Central memory CD8-positive, alpha-beta T cell (primary cell): ENCODE measurements around the gene GRM7.

Experiments
- ATAC-seq: fragments of 150-1000 bp; cut with Tn5 transposase; replicated peaks from 2 replicates; pipeline ENCODE4 v1.10.0; 2022; ENCODE audit warnings: mild to moderate bottlenecking, moderate FRiP score, moderate number of reproducible peaks; ENCODE audit not compliant: poor library complexity, severe bottlenecking; ENCODE audit errors: extremely low read depth
- DNase-seq, 2 donors: peaks; one replicate each; pipeline ENCODE4 v3.0.0; 2021; ENCODE audit warnings: low spot score in 2 of 2
- H3K27ac Mint-ChIP-seq: one replicate; pipeline ENCODE4 v1.8.0; 2022; ENCODE audit warnings: low read depth, mild to moderate bottlenecking, moderate library complexity, mixed read lengths
- H3K27me3 Mint-ChIP-seq: one replicate; pipeline ENCODE4 v1.8.0; 2022; ENCODE audit warnings: mixed read lengths
- H3K36me3 Mint-ChIP-seq: one replicate; pipeline ENCODE4 v1.8.0; 2022; ENCODE audit warnings: mild to moderate bottlenecking, moderate library complexity, mixed read lengths; ENCODE audit not compliant: insufficient read depth
- H3K4me1 Mint-ChIP-seq: one replicate; pipeline ENCODE4 v1.8.0; 2022; ENCODE audit warnings: mixed read lengths
- H3K4me3 Mint-ChIP-seq: one replicate; pipeline ENCODE4 v1.8.0; 2022; ENCODE audit warnings: mild to moderate bottlenecking, moderate library complexity, mixed read lengths
- H3K9me3 Mint-ChIP-seq: one replicate; pipeline ENCODE4 v1.8.0; 2022; ENCODE audit warnings: mixed read lengths

The GRM7 gene

GRCh38 chr3:7306901-7307300, 446.0 kb downstream of the GRM7 start:
- no peak overlapping the region for H3K4me3 Mint-ChIP-seq

GRCh38 chr3:7307410-7307809, 446.5 kb downstream of the GRM7 start:
- Mint-ChIP-seq H3K27me3 (no peaks in the 10 kb centered on the region), H3K9me3 (peaks cover 11% of the 10 kb centered on the region), H3K4me3 (no peak overlapping the region), H3K36me3 (no peaks in the 10 kb centered on the region), H3K4me1 (no peaks in the 10 kb centered on the region), H3K27ac (no peak overlapping the region)
- ATAC-seq = no peak
- no peak for DNase-seq

More at GRCh38 chr3:7306901-7307300, 446.0 kb downstream of the GRM7 start:
- Mint-ChIP-seq H3K4me1 (no peaks in the 10 kb centered on the region), H3K36me3 (no peaks in the 10 kb centered on the region), H3K27ac (no peak overlapping the region), H3K9me3 (peaks cover 11% of the 10 kb centered on the region), H3K27me3 (no peaks in the 10 kb centered on the region)
- DNase-seq = no peak
- no peak for ATAC-seq

- H3K36me3 Mint-ChIP-seq = no peaks in the 10 kb centered on the region
- H3K4me1 Mint-ChIP-seq = no peaks in the 10 kb centered on the region
- no peaks in the 10 kb centered on the region for H3K27me3 Mint-ChIP-seq
- H3K27ac Mint-ChIP-seq = no peak overlapping the region
- ATAC-seq = no peak
- peaks cover 11% of the 10 kb centered on the region for H3K9me3 Mint-ChIP-seq
- DNase-seq = no peak
- H3K4me3 Mint-ChIP-seq = no peak overlapping the region
Measured at GRCh38 chr3:7309641-7310102, 448.8 kb downstream of the GRM7 start.

- Mint-ChIP-seq H3K4me1 (no peaks in the 10 kb centered on the region), H3K27ac (no peak overlapping the region), H3K4me3 (no peak overlapping the region), H3K27me3 (no peaks in the 10 kb centered on the region), H3K9me3 (peaks cover 28% of the 10 kb centered on the region), H3K36me3 (no peaks in the 10 kb centered on the region)
- ATAC-seq (no peak), DNase-seq (no peak)
Measured at GRCh38 chr3:7315037-7315436, 454.1 kb downstream of the GRM7 start.

GRCh38 chr3:7322957-7323669, 462.2 kb downstream of the GRM7 start:
- H3K4me1 Mint-ChIP-seq = no peaks in the 10 kb centered on the region
- peaks cover 11% of the 10 kb centered on the region for H3K9me3 Mint-ChIP-seq
- no peak for ATAC-seq
- no peaks in the 10 kb centered on the region for H3K27me3 Mint-ChIP-seq
- H3K27ac Mint-ChIP-seq = no peak overlapping the region
- no peak overlapping the region for H3K4me3 Mint-ChIP-seq
- no peaks in the 10 kb centered on the region for H3K36me3 Mint-ChIP-seq
- DNase-seq = no peak

- H3K9me3 Mint-ChIP-seq = peaks cover 6% of the 10 kb centered on the region
- DNase-seq (no peak), ATAC-seq (no peak)
- no peak overlapping the region for H3K27ac Mint-ChIP-seq
- no peak overlapping the region for H3K4me3 Mint-ChIP-seq
- no peaks in the 10 kb centered on the region for H3K36me3 Mint-ChIP-seq
- no peaks in the 10 kb centered on the region for H3K4me1 Mint-ChIP-seq
- H3K27me3 Mint-ChIP-seq = no peaks in the 10 kb centered on the region
Measured at GRCh38 chr3:7328339-7328738, 467.4 kb downstream of the GRM7 start.

GRCh38 chr3:7332696-7333095, 471.8 kb downstream of the GRM7 start:
- DNase-seq = no peak
- Mint-ChIP-seq H3K27me3 (no peaks in the 10 kb centered on the region), H3K27ac (no peak overlapping the region), H3K9me3 (peaks cover 16% of the 10 kb centered on the region), H3K4me3 (no peak overlapping the region), H3K36me3 (no peaks in the 10 kb centered on the region), H3K4me1 (no peaks in the 10 kb centered on the region)
- ATAC-seq = no peak

- DNase-seq (no peak), ATAC-seq (no peak)
- Mint-ChIP-seq H3K9me3 (peaks cover 16% of the 10 kb centered on the region), H3K27ac (no peak overlapping the region), H3K4me3 (no peak overlapping the region), H3K4me1 (no peaks in the 10 kb centered on the region), H3K36me3 (no peaks in the 10 kb centered on the region), H3K27me3 (no peaks in the 10 kb centered on the region)
Measured at GRCh38 chr3:7333125-7333524, 472.2 kb downstream of the GRM7 start.

- Mint-ChIP-seq H3K36me3 (no peaks in the 10 kb centered on the region), H3K4me1 (no peaks in the 10 kb centered on the region), H3K27me3 (no peaks in the 10 kb centered on the region), H3K27ac (no peak overlapping the region), H3K9me3 (peaks cover 10% of the 10 kb centered on the region), H3K4me3 (no peak overlapping the region)
- ATAC-seq (no peak), DNase-seq (no peak)
Measured at GRCh38 chr3:7340795-7341194, 479.9 kb downstream of the GRM7 start.

GRCh38 chr3:7346364-7346763, 485.4 kb downstream of the GRM7 start:
- DNase-seq (no peak), ATAC-seq (no peak)
- no peaks in the 10 kb centered on the region for H3K4me1 Mint-ChIP-seq
- no peaks in the 10 kb centered on the region for H3K9me3 Mint-ChIP-seq
- no peak overlapping the region for H3K4me3 Mint-ChIP-seq
- H3K27ac Mint-ChIP-seq = no peak overlapping the region
- no peaks in the 10 kb centered on the region for H3K27me3 Mint-ChIP-seq
- H3K36me3 Mint-ChIP-seq = no peaks in the 10 kb centered on the region

- no peak overlapping the region for H3K4me3 Mint-ChIP-seq
- H3K9me3 Mint-ChIP-seq = peaks cover 12% of the 10 kb centered on the region
- H3K27ac Mint-ChIP-seq = no peak overlapping the region
- DNase-seq (no peak), ATAC-seq (no peak)
- H3K4me1 Mint-ChIP-seq = no peaks in the 10 kb centered on the region
- no peaks in the 10 kb centered on the region for H3K27me3 Mint-ChIP-seq
- no peaks in the 10 kb centered on the region for H3K36me3 Mint-ChIP-seq
Measured at GRCh38 chr3:7357101-7357500, 496.2 kb downstream of the GRM7 start.

- Mint-ChIP-seq H3K27me3 (no peaks in the 10 kb centered on the region), H3K27ac (no peak overlapping the region), H3K36me3 (no peaks in the 10 kb centered on the region), H3K4me1 (no peaks in the 10 kb centered on the region), H3K4me3 (no peak overlapping the region), H3K9me3 (peaks cover 24% of the 10 kb centered on the region)
- no peak for DNase-seq
- no peak for ATAC-seq
Measured at GRCh38 chr3:7367968-7368367, 507.1 kb downstream of the GRM7 start.

- Mint-ChIP-seq H3K4me1 (no peaks in the 10 kb centered on the region), H3K4me3 (no peak overlapping the region)
Measured at GRCh38 chr3:7368597-7368996, 507.7 kb downstream of the GRM7 start.

More at GRCh38 chr3:7368597-7368996, 507.7 kb downstream of the GRM7 start:
- no peak for ATAC-seq
- Mint-ChIP-seq H3K27me3 (no peaks in the 10 kb centered on the region), H3K9me3 (peaks cover 24% of the 10 kb centered on the region), H3K36me3 (no peaks in the 10 kb centered on the region), H3K27ac (no peak overlapping the region)
- no peak for DNase-seq
